ENCODE results near the gene PTPRN2. TPM values are rescaled to one million over a fixed set of nuclear protein-coding genes. Genes with fewer than 3 reads are reported as not detected.

PTPRN2 gene
- total and polyA plus RNA-seq, 5 experiments from 2014 or later: 0.69 to 1.5 (median 0.99) TPM

DNA sequence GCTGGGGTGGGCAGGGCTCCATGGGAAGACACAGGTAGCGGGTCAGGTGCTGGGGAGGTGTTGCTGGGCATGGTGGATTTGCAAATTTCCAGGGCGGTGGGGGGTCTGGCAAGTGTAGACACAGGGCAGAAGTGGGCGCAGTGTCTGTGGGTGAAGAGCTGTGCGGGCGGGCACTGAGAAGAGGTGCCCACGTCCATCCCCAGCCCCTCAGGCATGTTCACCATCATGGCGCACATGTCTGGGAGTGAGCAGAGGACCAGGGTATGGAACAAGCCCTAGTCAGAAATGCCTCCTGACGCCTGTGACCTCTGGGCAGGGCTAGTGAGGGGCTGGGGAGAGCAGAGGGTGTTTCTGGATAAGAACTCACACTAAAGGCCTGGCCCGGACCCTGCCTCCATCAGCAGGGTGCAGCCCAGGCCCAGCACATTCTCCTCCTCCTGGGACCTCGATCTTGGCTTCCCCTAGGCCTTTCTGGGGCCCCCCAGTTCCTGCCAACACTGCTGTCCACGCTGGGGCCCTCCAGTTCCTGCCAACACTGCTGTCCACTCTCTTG, 612.9 kb downstream of the PTPRN2 start:
- Mint-ChIP-seq H3K27me3 (peaks cover 0 to 14% (median 3%) of the 10 kb centered on the region in 5 donors), H3K27ac (no peak overlapping the region), H3K4me3 (peak overlapping the region in 1 of 10 donors; percentile 62), H3K9me3 (peaks cover 0 to 60% (median 39%) of the 10 kb centered on the region in 9 donors), H3K36me3 (peaks cover 0 to 25% (median 17%) of the 10 kb centered on the region in 3 donors), H3K4me1 (no peaks in the 10 kb centered on the region)
- POLR2A ChIA-PET: no interaction called here
- DNase-seq: no peak
- ATAC-seq: no peak

DNA sequence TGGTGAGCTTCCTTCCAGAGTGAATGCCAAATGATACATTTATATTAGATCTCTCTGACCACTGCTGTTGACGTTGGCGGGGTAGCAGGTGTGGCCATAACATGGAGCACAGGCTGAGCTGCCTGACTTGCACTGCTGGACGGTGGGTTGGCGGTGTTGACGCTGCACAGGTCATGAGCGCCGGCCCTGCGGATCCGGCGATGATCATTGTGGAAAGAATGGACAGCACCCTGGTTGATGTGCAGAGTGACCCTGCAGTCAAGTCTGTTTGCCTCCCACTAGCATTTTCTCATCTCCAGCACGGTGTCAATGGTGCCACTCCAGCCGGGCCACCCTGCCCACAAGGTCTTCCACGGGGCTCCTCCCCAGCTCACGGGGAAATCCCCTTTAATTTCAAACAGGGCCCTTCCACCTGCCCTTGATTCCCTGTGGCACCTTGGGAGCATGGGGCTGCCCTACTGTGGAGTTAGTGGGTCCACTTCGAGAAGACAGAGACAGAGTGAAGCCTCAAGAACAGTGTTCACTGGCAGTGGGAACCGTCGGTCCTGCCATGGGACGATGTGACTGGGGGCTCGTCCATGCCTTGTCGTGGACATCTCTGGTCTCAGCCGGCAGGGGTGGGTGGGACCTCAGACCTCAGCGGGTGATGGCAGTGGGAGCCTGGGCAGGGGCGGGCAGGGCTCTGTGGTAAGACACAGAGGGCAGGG, 613.5 kb downstream of the PTPRN2 start:
- H3K4me3 Mint-ChIP-seq: no peak overlapping the region
- no peak overlapping the region for H3K27ac Mint-ChIP-seq
- no peak for ATAC-seq
- no peak for DNase-seq
- peaks cover 0 to 14% (median 3%) of the 10 kb centered on the region in 5 donors for H3K27me3 Mint-ChIP-seq
- H3K9me3 Mint-ChIP-seq: peaks cover 0 to 65% (median 39%) of the 10 kb centered on the region in 9 donors
- POLR2A ChIA-PET: no interaction called here
- H3K36me3 Mint-ChIP-seq: peaks cover 0 to 31% (median 19%) of the 10 kb centered on the region in 3 donors
- H3K4me1 Mint-ChIP-seq: no peaks in the 10 kb centered on the region

DNA sequence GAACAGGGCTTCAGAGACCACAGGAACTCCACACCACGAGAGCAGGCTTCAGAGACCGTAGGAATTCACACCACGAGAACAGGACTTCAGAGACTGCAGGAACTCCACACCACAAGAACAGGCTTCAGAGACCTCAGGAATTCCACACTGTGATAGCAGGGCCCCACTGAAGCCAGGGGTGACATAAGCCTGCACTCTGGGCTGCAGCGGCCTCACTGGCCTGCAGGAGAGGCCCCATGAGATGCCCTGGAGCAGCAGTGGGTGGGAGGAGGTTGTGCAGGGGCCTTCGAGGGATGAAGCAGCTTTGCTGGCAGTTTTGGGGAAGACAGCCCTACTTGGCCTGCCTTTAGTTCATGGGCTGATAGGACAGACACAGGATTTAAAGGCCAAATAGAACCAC, 614.7 kb downstream of the PTPRN2 start:
- Mint-ChIP-seq H3K9me3 (peaks cover 0 to 76% (median 39%) of the 10 kb centered on the region in 9 donors), H3K4me1 (no peaks in the 10 kb centered on the region), H3K27ac (no peak overlapping the region), H3K36me3 (peaks cover 0 to 36% (median 19%) of the 10 kb centered on the region in 3 donors), H3K4me3 (no peak overlapping the region), H3K27me3 (peaks cover 0 to 14% (median 5%) of the 10 kb centered on the region in 5 donors)
- ATAC-seq: no peak
- DNase-seq: no peak
- POLR2A ChIA-PET: no interaction called here

DNA sequence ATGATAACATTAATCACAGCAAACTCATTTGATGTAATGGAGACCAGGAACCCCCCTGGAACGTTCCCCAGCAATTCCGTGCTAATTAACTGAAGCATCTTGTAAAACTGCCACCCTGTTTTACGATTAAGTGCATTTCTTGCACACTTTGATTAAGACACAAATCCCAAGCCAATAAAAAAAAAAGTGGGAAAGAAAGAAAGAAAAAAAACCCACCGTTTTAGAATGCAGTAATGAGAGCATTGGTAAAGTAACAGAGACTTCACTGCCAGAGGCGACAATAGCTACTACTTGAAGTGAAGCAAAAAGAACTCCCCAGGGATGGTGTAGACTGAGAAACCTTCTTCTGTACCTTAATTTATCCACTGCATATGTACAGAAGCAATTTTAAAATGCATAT, 616.1 kb downstream of the PTPRN2 start:
- Mint-ChIP-seq H3K9me3 (peaks cover 0 to 78% (median 39%) of the 10 kb centered on the region in 9 donors), H3K4me3 (no peak overlapping the region), H3K27me3 (peaks cover 0 to 7% (median 5%) of the 10 kb centered on the region in 5 donors), H3K4me1 (no peaks in the 10 kb centered on the region), H3K36me3 (peaks cover 0 to 36% (median 19%) of the 10 kb centered on the region in 3 donors), H3K27ac (no peak overlapping the region)
- ATAC-seq (no peak), DNase-seq (no peak)
- POLR2A ChIA-PET: no interaction called here

DNA sequence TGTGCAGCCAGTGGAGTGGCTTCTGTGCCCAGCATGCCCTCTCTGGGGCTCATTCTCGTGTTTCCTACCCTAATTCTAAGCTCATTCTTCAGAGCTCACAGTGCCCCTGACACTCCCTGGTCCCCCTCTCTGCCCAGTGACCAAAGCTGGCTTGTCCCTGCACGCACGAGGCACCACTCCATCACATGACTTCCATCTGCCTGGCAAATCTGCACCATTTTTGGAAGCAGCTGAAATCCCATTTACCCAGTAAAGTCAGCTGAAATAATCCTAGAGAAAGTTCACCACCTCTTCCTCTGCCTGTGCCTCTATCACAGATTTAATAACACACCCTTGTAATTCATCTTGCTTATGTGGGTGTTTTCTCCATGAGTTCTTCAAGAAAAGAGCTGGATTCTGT, 616.9 kb downstream of the PTPRN2 start:
- H3K27ac Mint-ChIP-seq: no peak overlapping the region
- H3K9me3 Mint-ChIP-seq: peaks cover 0 to 73% (median 39%) of the 10 kb centered on the region in 9 donors
- no peaks in the 10 kb centered on the region for H3K4me1 Mint-ChIP-seq
- H3K36me3 Mint-ChIP-seq: peaks cover 0 to 36% (median 19%) of the 10 kb centered on the region in 3 donors
- POLR2A ChIA-PET: no interaction called here
- DNase-seq (no peak), ATAC-seq (no peak)
- H3K27me3 Mint-ChIP-seq: peaks cover 0 to 7% (median 0%) of the 10 kb centered on the region in 5 donors
- peak overlapping the region in 1 of 10 donors; percentile 3 for H3K4me3 Mint-ChIP-seq

DNA sequence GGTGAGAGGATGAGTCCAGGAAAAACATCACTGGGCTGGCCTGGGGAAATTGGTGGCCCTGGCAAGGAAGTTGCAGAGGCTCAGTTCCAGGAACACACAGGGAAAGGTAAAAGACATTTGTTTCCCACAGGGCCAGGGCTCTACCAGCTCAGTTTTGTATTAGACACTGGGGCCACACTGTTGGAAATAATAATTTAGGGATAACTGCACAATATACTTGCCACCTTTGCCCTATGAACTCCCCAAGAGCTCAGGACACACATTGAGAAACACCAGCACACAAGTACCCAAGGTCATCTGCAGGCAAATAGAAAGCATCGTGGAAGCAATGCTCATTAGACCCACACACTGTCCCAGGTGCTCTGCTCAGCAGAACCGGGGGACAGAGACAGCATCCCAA, 617.6 kb downstream of the PTPRN2 start:
- Mint-ChIP-seq H3K9me3 (peaks cover 0 to 68% (median 31%) of the 10 kb centered on the region in 9 donors), H3K27me3 (peaks cover 0 to 8% (median 2%) of the 10 kb centered on the region in 5 donors), H3K4me1 (no peaks in the 10 kb centered on the region), H3K4me3 (no peak overlapping the region), H3K27ac (no peak overlapping the region), H3K36me3 (peaks cover 0 to 30% (median 13%) of the 10 kb centered on the region in 3 donors)
- ATAC-seq (no peak), DNase-seq (no peak)
- POLR2A ChIA-PET: no interaction called here

DNA sequence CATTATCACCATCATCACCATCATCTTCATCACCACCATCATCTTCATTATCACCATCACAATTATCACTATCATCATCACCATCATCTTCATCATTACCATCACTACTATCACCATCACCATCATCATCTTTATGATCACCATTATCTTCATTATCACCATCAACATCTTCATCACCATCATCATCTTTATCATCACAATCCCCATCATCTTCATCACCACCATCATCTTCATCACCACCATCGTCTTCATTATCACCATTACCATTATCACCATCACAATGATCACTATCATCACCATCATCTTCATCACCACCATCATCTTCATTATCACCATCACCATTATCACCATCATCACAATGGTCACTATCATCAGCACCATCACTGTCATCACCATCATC, 621.1 kb downstream of the PTPRN2 start:
- H3K36me3 Mint-ChIP-seq: peaks cover 0 to 23% (median 10%) of the 10 kb centered on the region in 3 donors
- ATAC-seq (no peak), DNase-seq (no peak)
- H3K4me3 Mint-ChIP-seq: no peak overlapping the region
- peaks cover under 1 to 14% (median 8%) of the 10 kb centered on the region in 5 donors for H3K27me3 Mint-ChIP-seq
- POLR2A ChIA-PET: no interaction called here
- no peak overlapping the region for H3K27ac Mint-ChIP-seq
- H3K9me3 Mint-ChIP-seq: peaks cover 0 to 39% (median 15%) of the 10 kb centered on the region in 9 donors
- peaks cover 0 to 2% (median 0%) of the 10 kb centered on the region in 4 donors for H3K4me1 Mint-ChIP-seq

DNA sequence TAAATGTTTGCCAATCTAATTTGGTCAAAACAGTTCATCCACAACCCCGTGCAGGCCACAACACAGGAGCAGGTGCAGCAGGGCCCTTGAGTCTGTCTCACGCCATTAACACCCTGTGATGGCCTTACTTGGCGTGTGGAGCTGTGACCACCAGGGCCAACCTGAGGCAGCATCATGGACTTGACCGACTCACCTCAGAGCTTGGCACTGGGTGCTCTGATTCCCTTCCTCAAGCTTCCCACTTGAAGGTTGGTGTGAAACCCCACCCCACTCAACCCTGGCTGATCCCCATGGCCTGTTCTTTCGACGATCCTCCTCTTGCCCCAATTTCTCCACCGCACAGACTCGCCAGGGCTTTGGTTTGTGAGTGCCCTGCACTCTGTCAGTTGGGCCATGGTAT, 623.1 kb downstream of the PTPRN2 start:
- POLR2A ChIA-PET: no interaction called here
- Mint-ChIP-seq H3K27me3 (peaks cover 4 to 16% (median 11%) of the 10 kb centered on the region in 5 donors), H3K4me1 (peaks cover 0 to 2% (median 0%) of the 10 kb centered on the region in 4 donors), H3K4me3 (no peak overlapping the region), H3K36me3 (peaks cover 0 to 9% (median 3%) of the 10 kb centered on the region in 3 donors), H3K9me3 (peaks cover 0 to 23% (median 5%) of the 10 kb centered on the region in 9 donors), H3K27ac (no peak overlapping the region)
- no peak for DNase-seq
- ATAC-seq: no peak

DNA sequence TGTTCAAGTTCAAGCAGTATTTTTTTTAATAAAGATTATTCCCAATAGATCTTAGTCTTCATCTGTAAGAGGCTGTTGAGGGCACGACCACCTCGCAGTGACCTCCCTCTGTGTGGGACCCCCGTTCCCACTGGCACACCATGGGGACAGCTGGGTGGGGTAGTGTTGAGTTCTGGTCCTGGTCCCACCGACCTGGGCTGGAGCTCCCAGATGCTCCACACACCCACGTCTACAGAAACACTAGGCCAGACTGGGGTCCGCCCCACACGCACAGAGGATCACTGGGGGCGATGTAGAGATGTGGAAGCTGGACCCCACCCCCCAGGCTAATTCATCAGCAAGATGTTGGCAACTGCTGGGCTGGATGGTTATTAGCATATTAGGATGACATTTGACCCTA, 623.6 kb downstream of the PTPRN2 start:
- peaks cover 4 to 18% (median 11%) of the 10 kb centered on the region in 5 donors for H3K27me3 Mint-ChIP-seq
- H3K9me3 Mint-ChIP-seq: peaks cover 0 to 18% (median 5%) of the 10 kb centered on the region in 9 donors
- peaks cover 0 to 2% (median 0%) of the 10 kb centered on the region in 4 donors for H3K4me1 Mint-ChIP-seq
- ATAC-seq: no peak
- H3K4me3 Mint-ChIP-seq: no peak overlapping the region
- H3K36me3 Mint-ChIP-seq: peaks cover 0 to 5% (median 2%) of the 10 kb centered on the region in 3 donors
- peak overlapping the region in 1 of 10 donors; percentile 8 for H3K27ac Mint-ChIP-seq
- POLR2A ChIA-PET: no interaction called here
- no peak for DNase-seq

DNA sequence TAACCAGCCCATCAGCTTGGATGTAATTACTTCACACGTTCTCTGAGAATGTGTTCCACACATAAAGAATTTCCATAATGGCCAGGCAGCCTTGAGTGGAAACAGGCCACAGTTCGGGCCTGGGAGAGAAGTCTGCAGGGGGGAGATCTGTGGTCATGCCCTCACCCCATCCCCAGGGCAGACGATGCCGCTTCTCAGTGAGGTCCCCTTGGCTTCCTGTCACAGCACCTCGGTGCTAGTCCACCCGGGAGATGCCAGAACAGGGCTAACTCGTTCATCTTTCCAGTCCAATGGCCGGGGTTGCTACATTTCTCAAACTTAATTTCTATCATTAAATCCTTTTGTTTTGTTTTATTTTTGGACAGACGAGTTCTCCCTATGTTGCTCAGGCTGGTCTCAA, 624.1 kb downstream of the PTPRN2 start:
- POLR2A ChIA-PET: no interaction called here
- Mint-ChIP-seq H3K36me3 (peaks cover 0 to 2% (median 2%) of the 10 kb centered on the region in 3 donors), H3K27ac (no peak overlapping the region), H3K9me3 (peaks cover 0 to 13% (median 2%) of the 10 kb centered on the region in 9 donors), H3K4me1 (peaks cover 0 to 2% (median 0%) of the 10 kb centered on the region in 4 donors), H3K4me3 (no peak overlapping the region), H3K27me3 (peaks cover 4 to 19% (median 11%) of the 10 kb centered on the region in 5 donors)
- DNase-seq: no peak
- no peak for ATAC-seq

DNA sequence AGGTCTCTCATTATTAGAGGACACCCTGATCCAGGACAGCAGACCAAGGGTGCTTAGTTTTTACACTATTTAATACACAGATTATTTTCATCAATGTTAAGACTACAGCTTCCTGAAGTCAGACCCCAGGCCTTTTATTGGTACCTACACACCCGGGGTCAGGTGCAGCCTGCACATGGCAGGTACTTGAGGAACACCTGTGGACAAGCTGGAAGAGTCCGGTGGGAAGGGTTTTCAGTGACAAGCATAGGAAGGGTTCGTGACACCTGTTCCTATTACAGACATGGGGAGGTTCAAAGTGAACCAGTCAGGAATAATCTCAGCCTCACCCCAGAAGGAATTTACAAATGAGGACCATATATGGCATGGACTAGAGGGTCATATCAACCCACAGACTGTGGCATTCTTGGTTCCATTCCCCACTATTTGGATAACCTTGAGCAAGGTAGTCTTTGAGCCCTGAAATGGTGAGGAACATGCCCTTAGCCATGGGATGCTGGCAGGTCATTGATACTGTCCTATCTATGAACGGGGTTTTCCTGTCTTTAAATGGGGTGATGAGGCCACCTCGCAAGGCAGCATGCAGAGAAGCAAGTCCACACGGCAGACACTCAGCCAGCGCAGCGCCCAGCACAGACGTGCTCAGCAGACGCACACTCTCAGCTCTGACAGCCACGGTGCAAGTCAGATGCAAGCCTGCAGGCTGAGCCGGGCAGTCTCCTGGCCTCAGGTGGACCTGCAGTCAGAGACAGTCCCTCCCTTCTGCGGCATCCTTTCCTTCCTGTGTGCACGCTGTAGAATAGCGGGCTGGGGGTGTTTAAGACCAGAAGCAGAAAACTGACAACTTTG, 624.9 kb downstream of the PTPRN2 start:
- no peak overlapping the region for H3K27ac Mint-ChIP-seq
- H3K4me3 Mint-ChIP-seq: no peak overlapping the region
- peaks cover 4 to 22% (median 11%) of the 10 kb centered on the region in 5 donors for H3K27me3 Mint-ChIP-seq
- H3K9me3 Mint-ChIP-seq: peaks cover 0 to 7% (median 0%) of the 10 kb centered on the region in 9 donors
- H3K36me3 Mint-ChIP-seq: peaks cover 0 to 2% (median 0%) of the 10 kb centered on the region in 3 donors
- POLR2A ChIA-PET: no interaction called here
- H3K4me1 Mint-ChIP-seq: peaks cover 0 to 2% (median 0%) of the 10 kb centered on the region in 4 donors
- DNase-seq (no peak), ATAC-seq (no peak)

DNA sequence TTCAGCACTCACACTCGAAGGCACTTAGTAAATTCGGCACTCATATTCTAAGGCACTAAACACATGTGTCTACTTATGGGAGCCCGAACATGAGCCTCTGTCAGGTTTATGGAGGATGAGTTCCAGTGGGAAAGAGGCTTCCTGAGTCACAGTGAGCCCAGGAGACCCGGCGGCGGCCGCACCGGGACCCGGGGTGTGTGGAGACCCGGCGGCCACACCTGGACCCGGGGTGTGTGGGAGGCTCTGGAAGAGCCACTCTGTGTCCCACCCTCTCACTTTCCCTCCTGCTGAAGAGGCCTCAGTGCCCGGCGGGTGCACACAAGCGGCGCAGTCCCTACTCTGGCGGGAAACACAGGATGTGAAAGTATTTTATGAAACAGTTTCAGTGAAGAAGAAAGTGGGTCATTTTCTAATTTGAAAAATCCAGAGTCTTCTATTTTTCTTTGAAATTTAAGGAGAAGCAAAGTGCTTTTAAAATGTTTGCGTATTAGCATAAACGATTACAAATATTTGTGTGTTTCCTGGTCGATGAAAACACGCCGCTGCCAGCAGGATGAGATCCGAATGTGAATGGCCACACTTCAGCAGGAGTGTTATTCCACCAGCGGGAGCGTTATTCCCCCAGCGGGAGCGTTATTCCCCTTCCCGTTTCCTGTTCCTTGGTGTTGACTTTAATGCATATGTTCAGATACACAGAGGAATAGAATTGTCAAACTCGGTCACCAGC, 625.7 kb downstream of the PTPRN2 start:
- no peak for ATAC-seq
- Mint-ChIP-seq H3K27me3 (peaks cover 4 to 24% (median 11%) of the 10 kb centered on the region in 5 donors), H3K27ac (no peak overlapping the region), H3K4me3 (no peak overlapping the region), H3K4me1 (peaks cover 0 to 2% (median 0%) of the 10 kb centered on the region in 4 donors), H3K9me3 (peaks cover 0 to 7% (median 0%) of the 10 kb centered on the region in 9 donors), H3K36me3 (peaks cover 0 to 2% (median 0%) of the 10 kb centered on the region in 3 donors)
- no peak for DNase-seq
- POLR2A ChIA-PET: no interaction called here

Measured in naive thymus-derived CD8-positive, alpha-beta T cell (primary cell).